Measurements from ENCODE around the gene ABCB4. TPM values are rescaled to one million over a fixed set of nuclear protein-coding genes. Genes with fewer than 3 reads are reported as not detected.

ABCB4 gene
- total RNA-seq, 2 experiments from 2014 or later = 1.2 TPM; not detected in 1

DNA sequence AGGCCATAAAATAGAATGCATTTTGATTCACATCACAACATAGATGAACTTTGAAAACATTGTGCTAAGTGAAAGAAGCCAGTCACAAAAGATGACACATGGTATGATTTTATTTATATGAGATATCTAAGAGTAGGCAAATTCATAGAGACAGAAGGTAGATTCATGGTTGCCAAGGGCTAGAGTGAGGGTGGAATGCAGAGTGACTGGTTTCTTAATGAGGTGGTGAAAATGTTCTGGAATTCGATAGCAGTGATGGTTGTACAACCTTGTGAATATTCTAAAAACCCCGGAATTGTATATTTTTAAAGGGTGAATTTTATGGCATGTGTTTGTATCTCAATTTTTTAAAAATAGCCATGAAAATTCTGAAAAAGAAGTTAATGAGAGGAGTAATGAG lies 42.9 kb downstream of the ABCB4 start:
- no peak overlapping the region for H3K27ac ChIP-seq (ENCODE audit: low read depth, low read length, poor library complexity, severe bottlenecking)
- no peak for TF ChIP-seq EZH2phosphoT487 (IDR thresholded peaks at IDR 0.05; ENCODE audit: borderline replicate concordance, low read depth, low read length)
- H3K4me2 ChIP-seq (ENCODE audit: low read length) = no peak overlapping the region
- ChIA-PET CTCF (ENCODE audit: unreplicated experiment) (no interaction called here), POLR2A (no interaction called here)
- no peaks in the 10 kb centered on the region for H3K36me3 ChIP-seq (ENCODE audit: insufficient read depth, low read length)
- DNase-seq (ENCODE audit: low spot score) = no peak
- H3K9me2 ChIP-seq (ENCODE audit: insufficient read depth, low read length) = no peaks in the 10 kb centered on the region
- no peaks in the 10 kb centered on the region for H3K9me3 ChIP-seq (ENCODE audit: low read length)
- intact Hi-C loops (cut with micrococcal nuclease; ENCODE audit: unreplicated experiment) = no loop called here
- no peaks in the 10 kb centered on the region for H4K20me1 ChIP-seq (ENCODE audit: insufficient read depth, low read length)
- H3K79me2 ChIP-seq (ENCODE audit: insufficient read depth, low read depth, low read length) = no peaks in the 10 kb centered on the region
- no TSS peak for BruUV-seq (replicated peaks)
- H3K4me3 ChIP-seq (ENCODE audit: low read depth, low read length, poor library complexity, severe bottlenecking) = no peak overlapping the region
- H2AFZ ChIP-seq (ENCODE audit: low read length) = no peak overlapping the region
- no peaks in the 10 kb centered on the region for H3K4me1 ChIP-seq (ENCODE audit: insufficient read depth, low read length, poor library complexity, severe bottlenecking)

DNA sequence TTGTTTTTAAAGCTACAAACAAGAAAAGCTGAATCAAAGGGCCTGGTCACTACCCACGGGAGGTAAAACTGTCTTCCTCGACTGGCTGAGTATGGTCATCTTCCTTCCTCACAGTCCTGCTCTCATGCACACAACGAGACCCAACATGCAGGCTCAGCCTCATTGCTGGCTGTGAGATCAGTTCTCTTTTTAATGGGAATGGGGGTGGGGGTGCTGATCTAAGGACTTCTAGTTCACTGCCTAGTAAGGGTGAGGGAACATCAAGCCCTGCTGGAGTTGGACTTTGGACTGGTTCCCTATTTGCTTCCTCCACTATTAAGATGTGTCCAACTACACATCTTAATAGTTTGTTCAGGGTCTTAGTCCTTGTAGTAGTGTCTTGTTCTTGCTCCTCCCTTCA lies 48.2 kb downstream of the ABCB4 start:
- H3K4me3 ChIP-seq (ENCODE audit: low read depth, low read length, poor library complexity, severe bottlenecking) = no peak overlapping the region
- TF ChIP-seq EZH2phosphoT487 (IDR thresholded peaks at IDR 0.05; ENCODE audit: borderline replicate concordance, low read depth, low read length) = no peak
- TF ChIP-seq, protein P1, sequence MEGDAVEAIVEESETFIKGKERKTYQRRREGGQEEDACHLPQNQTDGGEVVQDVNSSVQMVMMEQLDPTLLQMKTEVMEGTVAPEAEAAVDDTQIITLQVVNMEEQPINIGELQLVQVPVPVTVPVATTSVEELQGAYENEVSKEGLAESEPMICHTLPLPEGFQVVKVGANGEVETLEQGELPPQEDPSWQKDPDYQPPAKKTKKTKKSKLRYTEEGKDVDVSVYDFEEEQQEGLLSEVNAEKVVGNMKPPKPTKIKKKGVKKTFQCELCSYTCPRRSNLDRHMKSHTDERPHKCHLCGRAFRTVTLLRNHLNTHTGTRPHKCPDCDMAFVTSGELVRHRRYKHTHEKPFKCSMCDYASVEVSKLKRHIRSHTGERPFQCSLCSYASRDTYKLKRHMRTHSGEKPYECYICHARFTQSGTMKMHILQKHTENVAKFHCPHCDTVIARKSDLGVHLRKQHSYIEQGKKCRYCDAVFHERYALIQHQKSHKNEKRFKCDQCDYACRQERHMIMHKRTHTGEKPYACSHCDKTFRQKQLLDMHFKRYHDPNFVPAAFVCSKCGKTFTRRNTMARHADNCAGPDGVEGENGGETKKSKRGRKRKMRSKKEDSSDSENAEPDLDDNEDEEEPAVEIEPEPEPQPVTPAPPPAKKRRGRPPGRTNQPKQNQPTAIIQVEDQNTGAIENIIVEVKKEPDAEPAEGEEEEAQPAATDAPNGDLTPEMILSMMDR (conservative IDR thresholded peaks at IDR 0.05; ENCODE audit: low read length) = no peak
- ChIA-PET CTCF (ENCODE audit: unreplicated experiment) (no interaction called here), POLR2A (interaction anchor here (0.6 to 1.9 kb wide), 3 partner anchors 12 to 176 kb away, joined by 3 to 4 read pairs (median 3); no protein-coding TSS in a partner anchor)
- H3K4me1 ChIP-seq (ENCODE audit: insufficient read depth, low read length, poor library complexity, severe bottlenecking) = no peaks in the 10 kb centered on the region
- no peak overlapping the region for H2AFZ ChIP-seq (ENCODE audit: low read length)
- H3K9me3 ChIP-seq (ENCODE audit: low read length) = no peaks in the 10 kb centered on the region
- intact Hi-C loops (cut with micrococcal nuclease; ENCODE audit: unreplicated experiment) = no loop called here
- no peak overlapping the region for H3K27ac ChIP-seq (ENCODE audit: low read depth, low read length, poor library complexity, severe bottlenecking)
- H3K9me2 ChIP-seq (ENCODE audit: insufficient read depth, low read length) = no peaks in the 10 kb centered on the region
- H3K4me2 ChIP-seq (ENCODE audit: low read length) = no peak overlapping the region
- DNase-seq (ENCODE audit: low spot score) = no peak
- no peaks in the 10 kb centered on the region for H4K20me1 ChIP-seq (ENCODE audit: insufficient read depth, low read length)
- H3K36me3 ChIP-seq (ENCODE audit: insufficient read depth, low read length) = no peaks in the 10 kb centered on the region
- H3K79me2 ChIP-seq (ENCODE audit: insufficient read depth, low read depth, low read length) = no peaks in the 10 kb centered on the region
- BruUV-seq (replicated peaks) = no TSS peak

DNA sequence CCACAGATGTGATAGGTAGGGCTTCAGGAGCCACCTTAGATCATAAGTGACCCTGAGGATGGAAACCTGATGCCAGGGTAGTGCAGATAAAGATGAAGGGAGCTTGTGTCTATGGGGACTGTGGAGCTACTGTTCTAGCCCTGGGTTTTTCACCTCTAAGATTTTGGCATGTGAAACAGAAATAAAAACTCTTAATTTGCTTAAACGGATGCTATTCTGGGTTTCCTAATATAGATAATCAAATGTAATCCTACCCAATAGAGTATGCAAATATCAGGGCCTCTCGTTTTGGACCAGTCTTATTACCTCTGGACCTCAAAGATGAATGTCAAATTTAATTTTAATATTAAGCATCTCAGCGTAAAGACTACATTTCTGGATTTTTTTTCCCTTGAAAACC lies 49.3 kb downstream of the ABCB4 start:
- no peak overlapping the region for H3K27ac ChIP-seq (ENCODE audit: low read depth, low read length, poor library complexity, severe bottlenecking)
- no peak overlapping the region for H2AFZ ChIP-seq (ENCODE audit: low read length)
- no TSS peak for BruUV-seq (replicated peaks)
- DNase-seq (ENCODE audit: low spot score) = no peak
- no peaks in the 10 kb centered on the region for H3K79me2 ChIP-seq (ENCODE audit: insufficient read depth, low read depth, low read length)
- H3K4me3 ChIP-seq (ENCODE audit: low read depth, low read length, poor library complexity, severe bottlenecking) = no peak overlapping the region
- H3K4me1 ChIP-seq (ENCODE audit: insufficient read depth, low read length, poor library complexity, severe bottlenecking) = no peaks in the 10 kb centered on the region
- no peaks in the 10 kb centered on the region for H3K9me2 ChIP-seq (ENCODE audit: insufficient read depth, low read length)
- no peak overlapping the region for H3K4me2 ChIP-seq (ENCODE audit: low read length)
- intact Hi-C loops (cut with micrococcal nuclease; ENCODE audit: unreplicated experiment) = no loop called here
- ChIA-PET CTCF (ENCODE audit: unreplicated experiment) (no interaction called here), POLR2A (no interaction called here)
- no peaks in the 10 kb centered on the region for H4K20me1 ChIP-seq (ENCODE audit: insufficient read depth, low read length)
- TF ChIP-seq EZH2phosphoT487 (IDR thresholded peaks at IDR 0.05; ENCODE audit: borderline replicate concordance, low read depth, low read length) = no peak
- TF ChIP-seq, protein P1 (conservative IDR thresholded peaks at IDR 0.05; ENCODE audit: low read length) = no peak
- no peaks in the 10 kb centered on the region for H3K9me3 ChIP-seq (ENCODE audit: low read length)
- H3K36me3 ChIP-seq (ENCODE audit: insufficient read depth, low read length) = no peaks in the 10 kb centered on the region
